ENCODE measurements around the gene TMED8.
"Not testable (repeated sequence)": the region's sequence is repeated elsewhere in the genome, so short reads cannot be mapped to it uniquely, and the experiment has no call there.

Gene TMED8

DNA sequence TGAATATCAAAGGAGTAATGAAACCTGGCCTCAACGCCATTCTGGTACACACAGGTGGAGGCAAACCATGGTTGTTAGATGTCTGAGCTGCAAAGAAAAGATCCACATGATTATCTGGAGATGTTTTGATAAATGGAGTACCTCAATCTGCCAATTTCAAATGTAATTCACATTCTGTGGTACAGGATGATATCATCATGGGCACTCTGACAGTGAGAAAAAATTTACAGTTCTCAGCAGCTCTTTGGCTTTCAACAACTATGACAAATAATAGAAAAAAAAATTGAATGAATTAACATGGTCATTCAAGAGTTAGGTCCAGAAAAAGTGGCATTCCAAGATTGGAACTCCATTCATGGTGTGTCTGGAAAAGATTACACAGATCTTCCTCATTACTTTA lies 17.3 kb downstream of the TMED8 start:
- no peak for DNase-seq

DNA sequence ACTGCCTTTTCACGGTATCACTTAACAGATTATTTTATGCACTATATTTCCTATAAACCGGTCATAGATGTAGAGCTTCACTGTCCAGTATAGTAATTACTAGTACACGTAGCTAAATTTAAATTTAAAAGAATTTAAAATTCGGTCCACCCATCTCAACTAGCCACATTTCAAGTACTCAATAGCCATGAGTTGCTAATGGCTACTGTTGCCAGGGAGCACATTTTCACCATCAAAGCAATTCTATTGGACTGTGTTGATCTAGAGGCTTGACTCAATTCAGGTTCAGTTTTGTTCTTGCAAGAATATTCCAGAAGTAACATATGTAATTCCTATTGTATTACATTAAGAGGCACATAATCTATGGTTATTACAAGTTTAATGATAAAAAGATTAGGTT lies 20.0 kb downstream of the TMED8 start:
- DNase-seq: no peak

DNA sequence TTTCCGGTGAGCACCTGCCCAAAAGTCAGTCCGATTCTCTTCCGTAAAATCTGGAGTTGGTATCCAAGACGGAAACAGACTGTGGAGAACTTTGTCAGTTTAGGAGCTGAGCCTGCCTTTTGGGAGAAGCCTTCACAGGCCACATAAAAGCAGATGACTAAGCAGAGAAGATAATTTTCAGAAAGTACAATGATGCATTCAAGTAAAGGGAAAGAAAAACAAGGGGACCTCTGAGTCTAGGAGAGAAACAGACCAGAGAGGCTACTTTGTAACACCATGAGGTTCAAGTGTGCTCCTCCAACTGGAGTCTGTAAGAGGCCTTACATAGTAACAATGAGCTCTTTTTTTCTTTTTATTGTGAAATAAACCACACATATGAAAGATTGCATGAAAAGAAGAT lies 21.1 kb downstream of the TMED8 start:
- DNase-seq: no peak

DNA sequence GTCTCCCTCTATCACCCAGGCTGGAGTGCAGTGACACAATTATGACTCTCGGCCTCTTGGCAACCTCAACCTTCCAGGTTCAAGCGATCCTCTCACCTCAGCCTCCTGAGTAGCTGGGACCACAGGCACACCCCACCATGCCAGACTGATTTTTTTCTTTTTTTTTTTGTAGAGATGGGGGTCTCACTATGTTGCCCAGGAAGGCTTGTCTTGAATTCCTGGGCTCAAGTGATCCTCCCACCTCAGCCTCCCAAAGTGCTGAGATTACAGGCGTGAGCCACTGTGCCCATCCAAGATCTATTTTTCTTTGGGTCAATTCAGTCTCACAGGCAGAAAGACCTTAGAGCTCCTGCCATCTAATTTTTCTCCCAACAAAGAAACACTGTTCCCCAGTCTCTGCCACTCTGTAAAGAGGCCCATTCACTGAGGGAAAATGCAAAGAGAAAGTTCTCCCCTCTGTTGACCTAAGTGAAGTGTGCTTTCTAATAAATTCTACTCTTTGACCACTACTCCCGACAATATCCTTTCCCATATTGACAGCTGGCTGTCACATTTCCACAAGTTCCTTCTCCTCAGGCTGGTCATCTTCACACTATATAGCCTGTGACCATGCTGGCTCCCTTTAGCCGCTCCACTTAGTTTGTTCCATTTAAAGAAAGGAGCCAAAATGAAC lies 23.3 kb downstream of the TMED8 start:
- DNase-seq: no peak

DNA sequence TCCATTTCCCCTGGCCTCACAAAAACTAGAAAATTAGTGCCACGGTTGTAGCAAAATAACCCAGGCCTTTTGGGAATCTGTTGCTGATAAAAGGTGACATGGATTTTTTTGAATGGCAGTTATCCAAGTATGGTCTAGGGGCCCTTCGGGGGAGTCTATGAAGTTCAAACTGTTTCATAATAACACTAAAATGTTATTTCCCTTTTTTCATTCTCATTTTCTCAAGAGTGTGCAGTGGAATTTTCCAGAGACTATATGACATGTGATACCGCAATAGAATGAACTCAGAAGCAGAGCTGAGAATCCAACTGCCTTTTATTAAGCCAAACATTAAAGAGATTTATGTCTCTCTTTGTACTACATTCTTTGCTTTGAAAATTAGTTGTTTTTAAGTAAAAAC lies 29.1 kb downstream of the TMED8 start:
- DNase-seq: no peak

DNA sequence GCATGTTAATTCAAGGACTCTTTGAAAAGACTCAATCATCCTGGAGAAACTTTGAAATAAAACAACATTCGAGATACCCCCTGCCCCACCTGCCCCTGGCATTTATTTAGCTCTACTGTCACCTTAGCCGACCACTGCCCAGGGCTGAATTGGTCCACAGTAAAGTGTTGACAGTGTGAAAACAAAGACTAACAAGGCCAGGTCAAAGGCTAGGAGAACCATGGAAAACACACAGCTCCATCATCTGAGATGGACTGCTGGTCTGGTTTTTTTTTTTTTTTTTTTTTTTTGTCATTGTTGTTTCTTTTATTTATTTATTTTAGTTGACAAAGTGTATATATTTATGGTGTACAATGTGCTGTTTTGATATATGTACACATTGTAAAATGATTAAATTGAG lies 30.4 kb downstream of the TMED8 start:
- DNase-seq: no peak

DNA sequence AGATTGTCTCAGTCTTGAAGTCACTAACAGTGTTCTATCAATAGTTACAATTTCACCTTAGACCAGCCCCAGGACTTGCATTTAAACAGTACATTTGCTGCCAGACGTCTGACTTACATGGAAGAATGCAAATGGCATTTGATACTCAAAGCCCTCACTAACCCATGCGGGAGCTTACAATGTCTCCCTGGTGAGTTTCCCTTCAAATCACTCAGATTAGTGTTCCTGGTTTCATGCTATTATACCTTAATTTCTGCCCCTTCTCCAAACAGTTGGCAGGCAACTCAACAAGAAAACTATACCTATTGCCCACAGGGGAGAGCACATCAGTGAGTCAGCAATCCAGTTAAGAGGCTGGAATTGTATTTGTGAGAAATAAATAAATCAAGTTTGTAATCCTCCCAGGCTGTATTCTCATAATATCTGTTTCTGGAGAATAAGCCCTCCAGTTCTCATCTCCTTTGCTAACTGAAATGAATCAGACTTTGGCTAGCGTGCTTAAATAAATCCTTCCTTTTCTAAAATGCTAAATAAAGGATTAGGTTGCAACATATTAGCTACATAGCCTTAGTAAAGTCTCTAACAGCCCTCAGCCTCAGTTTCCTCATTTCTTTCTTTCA lies 32.4 kb downstream of the TMED8 start:
- DNase-seq: no peak

- DNase-seq: no peak
Measured at GRCh38 chr14:77343662-77344061, 33.2 kb downstream of the TMED8 start.

DNA sequence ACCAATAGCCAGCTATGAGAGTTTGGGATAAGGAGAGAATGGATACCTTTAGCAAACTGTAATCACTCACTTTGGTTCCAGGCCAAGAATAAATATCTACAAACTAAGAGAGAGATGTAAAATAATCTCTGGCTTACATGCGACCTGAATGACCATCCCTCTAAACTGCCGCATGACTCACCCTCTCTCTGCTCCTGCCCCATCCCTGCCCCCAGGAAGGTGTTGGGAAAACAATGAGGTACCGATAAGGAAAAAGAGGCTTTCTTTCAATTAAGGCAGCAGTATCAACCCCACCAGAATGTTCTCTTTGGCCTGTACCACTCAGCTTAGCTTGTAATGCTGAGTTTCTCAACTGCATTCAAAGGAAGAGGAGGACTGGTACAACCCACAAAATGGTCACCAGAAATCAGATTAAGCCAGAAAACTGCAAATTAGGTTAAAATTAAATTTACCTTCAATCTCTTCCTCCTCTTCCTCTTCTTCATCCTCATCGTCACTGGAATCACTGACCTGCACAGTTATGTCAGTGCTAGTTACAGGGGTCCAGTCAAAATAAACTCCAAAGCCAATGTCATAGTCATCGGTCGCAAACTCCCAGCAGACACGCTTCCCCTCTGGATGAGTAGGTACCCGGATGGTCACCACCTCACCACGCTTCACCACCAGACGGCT lies 34.0 kb downstream of the TMED8 start:
- DNase-seq: no peak

GRCh38 chr14:77340389-77340788 lies 36.5 kb downstream of the TMED8 start:
- no peak for DNase-seq

- DNase-seq: no peak
Measured at GRCh38 chr14:77339407-77339806, 37.5 kb downstream of the TMED8 start.

- no peak for DNase-seq
Measured at GRCh38 chr14:77338302-77338701, 38.6 kb downstream of the TMED8 start.

DNA sequence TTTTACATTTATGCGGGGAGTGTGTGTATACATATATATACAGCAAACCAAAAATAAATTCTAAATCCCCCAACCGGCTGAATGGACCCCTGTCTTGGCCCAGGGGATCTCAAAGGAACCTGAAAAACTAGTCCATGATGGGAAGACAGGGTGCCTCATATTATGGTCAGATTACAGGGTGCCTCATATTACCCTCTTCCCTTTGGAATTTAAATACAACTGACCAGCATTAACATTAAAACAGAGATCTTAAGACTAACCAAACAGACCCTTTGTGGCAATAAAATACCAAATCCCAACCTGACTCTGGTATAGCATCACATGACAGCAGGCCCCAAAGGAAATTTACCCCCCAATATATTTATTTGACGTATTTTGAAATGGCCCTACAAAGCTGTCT lies 39.0 kb downstream of the TMED8 start:
- DNase-seq: no peak

- not testable (repeated sequence) for DNase-seq
Measured at GRCh38 chr14:77337255-77337654, 39.6 kb downstream of the TMED8 start.

- no peak for DNase-seq
Measured at GRCh38 chr14:77335576-77335975, 41.3 kb downstream of the TMED8 start.

DNA sequence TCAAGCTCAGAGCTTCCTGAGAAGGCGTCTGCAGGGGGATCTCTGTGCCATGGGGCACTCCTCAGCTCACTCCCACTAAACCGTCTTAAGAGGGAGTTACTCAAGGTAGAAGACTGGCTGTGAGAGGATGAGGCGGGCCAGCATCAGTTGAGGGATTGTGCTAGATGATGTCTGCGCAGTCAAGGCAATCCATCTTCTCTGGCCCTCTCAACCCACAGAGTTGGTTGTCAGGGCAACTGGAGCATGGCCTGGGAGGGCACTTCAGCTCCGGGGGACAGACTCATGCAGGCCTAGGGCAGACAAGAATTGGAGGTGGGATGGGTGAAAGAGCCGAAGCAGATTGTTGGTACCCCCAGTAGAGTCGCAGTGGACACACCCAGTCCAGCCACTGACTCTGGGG lies 47.0 kb downstream of the TMED8 start:
- DNase-seq: no peak

GRCh38 chr14:77327111-77327510 lies 49.8 kb downstream of the TMED8 start:
- DNase-seq: no peak

- no peak for DNase-seq
Measured at GRCh38 chr14:77325746-77326094, 51.2 kb downstream of the TMED8 start.

GRCh38 chr14:77324816-77325745 lies 51.8 kb downstream of the TMED8 start:
- DNase-seq: no peak

GRCh38 chr14:77324289-77324688 lies 52.6 kb downstream of the TMED8 start:
- DNase-seq: no peak

DNA sequence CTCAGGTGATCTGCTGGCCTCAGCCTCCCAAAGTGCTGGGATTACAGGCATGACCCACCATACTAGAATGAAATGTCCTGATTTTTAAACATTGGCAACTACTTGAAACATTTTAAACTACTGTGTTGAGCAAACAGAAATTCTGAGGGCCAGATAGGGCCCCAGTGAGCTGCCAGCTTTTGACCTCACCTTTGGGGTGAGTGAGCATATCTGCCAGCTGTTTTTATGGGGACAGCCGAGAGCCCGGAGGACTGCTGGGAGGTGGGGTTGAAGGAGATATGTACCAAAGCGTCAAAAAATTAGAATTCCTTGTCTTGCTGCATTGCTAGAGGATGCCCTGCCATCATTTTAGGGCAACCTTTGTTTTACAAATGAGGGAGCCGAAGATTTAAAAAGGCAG lies 53.3 kb downstream of the TMED8 start:
- DNase-seq: no peak

DNA sequence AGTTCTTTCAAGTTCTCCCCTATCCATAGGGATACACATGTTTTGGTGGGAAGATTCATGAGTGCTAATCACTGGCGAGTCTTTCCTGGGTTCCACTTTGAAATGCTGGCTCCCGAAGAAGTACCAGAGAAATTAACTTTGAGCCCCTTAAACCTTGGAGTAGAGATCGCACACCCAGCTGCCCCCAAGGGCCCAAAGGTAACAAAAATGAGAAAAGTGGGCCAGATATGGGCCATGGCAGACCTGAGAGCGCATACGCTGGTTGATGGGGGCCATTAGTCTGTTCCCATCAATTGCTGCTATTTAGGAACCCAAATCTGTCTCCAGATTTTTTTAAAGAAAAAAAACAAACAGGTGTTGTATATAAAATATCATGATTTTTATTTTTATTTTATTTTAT lies 53.9 kb downstream of the TMED8 start:
- no peak for DNase-seq

DNA sequence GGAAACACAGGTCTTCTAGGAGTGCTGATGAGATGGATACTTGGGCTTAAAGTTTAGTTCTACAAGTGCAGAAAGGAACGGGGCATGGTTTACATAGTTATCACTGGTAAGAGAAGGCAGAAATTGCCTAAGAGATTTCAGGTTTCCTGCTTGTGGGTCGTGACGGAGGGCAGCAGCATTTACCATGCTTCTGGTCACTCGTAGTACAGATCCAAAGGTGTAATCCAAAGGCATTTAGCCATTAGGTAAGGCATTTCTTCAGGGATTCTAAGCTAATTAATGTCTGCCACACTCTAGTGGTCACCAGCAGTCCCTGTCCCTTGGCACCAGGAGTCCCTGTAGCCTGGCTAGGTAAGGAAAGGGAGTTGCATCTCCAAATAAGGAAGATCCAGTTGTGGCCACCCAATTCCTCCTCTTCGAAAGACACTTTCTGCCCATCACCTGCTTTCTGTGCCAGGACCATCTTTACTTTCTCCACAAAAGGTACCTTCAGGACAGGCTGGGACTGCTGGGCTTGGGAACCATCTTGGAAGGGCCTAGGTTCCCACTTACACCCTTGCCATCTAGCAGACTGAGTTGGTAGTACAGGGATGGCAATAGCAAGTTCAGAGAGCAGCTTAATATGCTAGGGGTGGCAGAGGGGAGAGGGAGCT lies 54.5 kb downstream of the TMED8 start:
- DNase-seq: no peak
